ENCODE measurements around the gene KIF17.
A peak's percentile ranks its signal among the peaks of the same experiment; 100 is the strongest.
"Not testable (repeated sequence)": the region's sequence is repeated elsewhere in the genome, so short reads cannot be mapped to it uniquely, and the experiment has no call there.

KIF17 gene

GRCh38 chr1:20686883-20687725 is 30.7 kb downstream of the KIF17 start:
- DNase-seq (ENCODE audit: low read depth): no peak

DNA sequence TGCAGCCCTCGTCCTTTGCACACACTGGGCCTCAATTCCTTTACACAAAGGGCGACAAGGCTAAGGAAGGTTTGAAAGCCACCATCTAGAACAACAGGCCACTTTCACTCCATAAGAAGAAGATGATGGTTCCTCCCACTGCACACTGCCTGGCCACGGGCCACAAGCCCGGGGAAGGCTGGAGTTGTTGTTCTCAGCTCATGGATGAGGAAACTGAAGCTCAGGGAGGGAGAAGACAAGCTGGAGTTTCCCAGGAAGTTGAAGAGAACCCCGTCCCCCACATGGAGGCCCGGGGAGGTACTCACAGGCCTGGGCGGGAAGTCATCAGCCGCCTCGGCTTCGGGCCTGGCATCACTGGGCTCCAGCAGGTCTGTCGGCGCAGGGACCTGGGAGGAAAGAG is 32.1 kb downstream of the KIF17 start:
- no peak for DNase-seq (ENCODE audit: low read depth)

- no peak for DNase-seq (ENCODE audit: low read depth)
Measured at GRCh38 chr1:20685099-20685662, 32.6 kb downstream of the KIF17 start.

DNA sequence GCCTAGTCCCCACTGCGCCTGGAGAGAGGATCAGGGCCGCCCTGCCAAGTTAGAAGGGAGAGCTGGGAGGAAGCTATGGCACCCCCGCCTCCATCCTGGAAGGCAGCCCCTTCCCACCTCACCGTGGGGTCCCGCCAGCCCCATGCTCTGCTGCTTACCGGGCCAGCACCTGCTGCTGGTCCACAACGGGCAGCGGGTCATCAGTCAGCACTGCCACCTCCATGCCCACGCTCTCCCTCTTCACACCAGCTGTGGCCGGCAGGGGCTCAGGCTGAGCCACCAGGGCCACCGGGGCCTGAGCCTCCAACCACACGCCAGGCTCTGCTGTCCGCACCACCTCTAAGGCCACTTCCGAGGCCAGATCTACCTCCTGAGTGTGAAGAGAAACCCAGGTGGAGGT is 33.2 kb downstream of the KIF17 start:
- no peak for DNase-seq (ENCODE audit: low read depth)

GRCh38 chr1:20684050-20684620 is 33.7 kb downstream of the KIF17 start:
- no peak for DNase-seq (ENCODE audit: low read depth)

GRCh38 chr1:20683614-20684013 is 34.2 kb downstream of the KIF17 start:
- no peak for DNase-seq (ENCODE audit: low read depth)

DNA sequence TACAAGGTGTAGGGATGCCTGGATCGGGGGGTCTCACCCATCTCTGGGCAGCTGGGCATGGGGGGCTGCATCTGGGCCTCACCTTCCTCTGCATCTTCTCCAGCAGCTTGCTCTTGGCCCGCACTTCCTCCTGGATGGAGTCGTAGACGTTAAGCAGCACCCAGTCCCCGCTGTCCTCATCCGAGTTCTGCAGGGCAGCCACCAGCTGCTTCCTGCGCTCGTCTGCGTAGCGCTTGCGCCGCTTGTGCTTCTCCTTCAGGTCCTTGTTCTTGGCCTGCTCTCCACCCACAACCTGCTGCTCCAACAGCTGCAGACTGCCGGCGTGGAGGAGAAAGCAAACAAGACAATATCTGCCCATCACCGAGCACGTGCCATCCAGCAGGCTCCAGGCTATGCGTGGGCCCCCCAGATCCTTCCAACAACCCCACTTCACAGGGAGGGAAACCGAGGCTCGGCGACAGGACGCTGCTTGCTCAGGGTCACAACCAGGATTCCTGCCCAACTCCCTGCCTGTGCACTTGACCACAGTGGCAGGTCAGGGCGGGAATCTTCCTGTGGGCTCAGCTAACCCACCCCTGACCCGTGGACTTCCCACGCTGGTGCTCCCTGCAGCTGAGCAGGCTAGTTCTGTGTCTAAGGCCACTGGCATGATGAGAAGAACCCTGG is 35.1 kb downstream of the KIF17 start:
- DNase-seq (ENCODE audit: low read depth): no peak

GRCh38 chr1:20681999-20682398 is 35.8 kb downstream of the KIF17 start:
- no peak for DNase-seq (ENCODE audit: low read depth)

DNA sequence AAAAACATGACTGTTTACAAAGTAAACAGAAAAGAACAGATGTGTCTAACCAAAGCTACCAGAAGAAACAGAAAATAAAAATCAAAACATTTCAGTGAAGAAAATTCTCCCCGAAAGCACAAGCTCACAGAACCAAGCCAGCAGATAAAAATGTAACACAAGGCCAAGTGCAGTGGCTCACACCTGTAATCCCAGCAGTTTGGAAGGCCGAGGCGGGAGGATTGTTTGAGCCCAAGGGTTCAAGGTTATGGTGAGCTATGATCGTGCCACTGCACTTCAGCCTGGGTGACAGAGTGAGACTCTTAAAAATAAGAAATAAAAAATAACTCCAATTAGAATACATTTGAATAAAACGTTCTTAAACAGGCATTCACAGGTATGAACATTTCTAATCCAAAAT is 37.5 kb downstream of the KIF17 start:
- DNase-seq (ENCODE audit: low read depth): no peak

- DNase-seq (ENCODE audit: low read depth): no peak
Measured at GRCh38 chr1:20678599-20678998, 39.2 kb downstream of the KIF17 start.

DNA sequence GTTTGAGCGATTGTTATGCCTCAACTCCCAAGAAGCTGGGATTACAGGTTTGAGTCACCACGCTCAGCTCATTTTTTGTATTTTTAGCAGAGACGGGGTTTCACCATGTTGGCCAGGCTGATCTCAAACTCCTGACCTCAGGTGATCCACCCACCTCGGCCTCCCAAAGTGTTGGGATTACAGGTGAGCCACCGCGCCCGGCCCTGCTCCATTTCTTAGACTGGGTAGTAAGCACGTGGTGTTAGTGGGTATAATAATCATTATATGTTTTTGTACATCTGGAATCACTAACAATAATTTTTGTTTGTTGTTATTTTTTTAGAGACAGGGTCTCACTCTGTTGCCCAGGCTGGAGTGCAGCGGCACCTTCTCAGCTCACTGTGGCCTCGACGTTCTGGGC is 44.2 kb downstream of the KIF17 start:
- not testable (repeated sequence) for DNase-seq (ENCODE audit: low read depth)

GRCh38 chr1:20672265-20672632 is 45.6 kb downstream of the KIF17 start:
- no peak for DNase-seq (ENCODE audit: low read depth)

GRCh38 chr1:20670936-20671335 is 46.9 kb downstream of the KIF17 start:
- no peak for DNase-seq (ENCODE audit: low read depth)

DNA sequence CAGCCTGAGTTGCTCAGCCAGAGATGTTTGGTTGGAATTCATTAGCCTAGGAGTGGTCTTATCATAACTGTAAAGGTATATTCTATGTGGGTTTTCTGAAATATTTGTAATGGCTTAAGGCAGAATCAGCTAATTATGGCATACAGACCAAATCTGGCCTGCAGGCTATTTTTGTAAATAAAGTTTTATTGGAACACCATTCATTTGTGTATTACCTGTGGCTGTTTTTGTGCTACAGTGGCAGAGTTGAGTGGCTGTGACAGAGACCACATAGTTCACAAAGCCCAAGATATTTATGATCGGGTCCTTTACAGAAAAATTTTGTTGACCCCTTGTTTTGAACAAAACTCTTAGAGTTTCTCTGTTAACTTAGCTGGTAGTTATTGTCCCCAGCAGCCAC is 49.2 kb downstream of the KIF17 start:
- no peak for DNase-seq (ENCODE audit: low read depth)

DNA sequence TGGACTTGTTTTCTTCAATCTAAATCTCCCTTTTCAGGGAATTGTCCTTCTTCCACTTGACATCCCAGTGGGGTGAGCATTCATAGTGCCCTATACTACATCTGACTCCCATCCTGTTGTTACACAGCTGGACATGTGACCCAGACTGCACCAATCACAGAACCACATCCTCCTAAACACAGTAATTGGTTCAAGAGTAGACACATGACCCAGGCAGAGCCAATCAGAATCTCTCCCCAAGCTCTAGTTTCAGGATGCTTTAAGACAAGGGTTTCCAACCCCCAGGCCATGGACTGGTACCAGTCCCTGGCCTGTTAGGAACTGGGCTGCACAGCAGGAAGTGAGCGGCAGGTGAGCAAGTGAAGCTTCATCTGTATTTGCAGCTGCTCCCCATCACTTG is 51.0 kb downstream of the KIF17 start:
- no peak for DNase-seq (ENCODE audit: low read depth)

GRCh38 chr1:20666146-20666545 is 51.7 kb downstream of the KIF17 start:
- no peak for DNase-seq (ENCODE audit: low read depth)

- DNase-seq (ENCODE audit: low read depth): no peak
Measured at GRCh38 chr1:20665726-20666125, 52.1 kb downstream of the KIF17 start.

GRCh38 chr1:20663969-20664715 is 53.7 kb downstream of the KIF17 start:
- DNase-seq (ENCODE audit: low read depth): no peak

DNA sequence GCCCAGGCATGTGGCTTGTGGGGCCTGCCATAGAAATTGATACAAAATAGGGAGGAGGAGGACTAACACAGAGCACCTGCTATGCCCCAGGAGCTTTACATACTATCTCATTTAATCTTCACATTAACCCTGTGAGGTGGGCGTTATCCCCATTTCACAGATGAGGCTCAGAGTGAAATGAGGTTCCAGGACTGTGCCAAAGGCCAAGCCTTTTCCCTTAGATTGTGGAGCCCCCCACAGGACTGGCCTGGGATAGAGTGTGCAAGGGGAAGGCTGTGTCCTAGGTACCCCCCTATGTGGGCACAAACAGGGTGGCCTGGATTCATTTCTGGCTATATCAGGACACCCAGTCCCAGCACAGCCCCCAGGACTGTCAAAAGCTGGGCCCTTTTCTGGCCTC is 54.4 kb downstream of the KIF17 start:
- no peak for DNase-seq (ENCODE audit: low read depth)

DNA sequence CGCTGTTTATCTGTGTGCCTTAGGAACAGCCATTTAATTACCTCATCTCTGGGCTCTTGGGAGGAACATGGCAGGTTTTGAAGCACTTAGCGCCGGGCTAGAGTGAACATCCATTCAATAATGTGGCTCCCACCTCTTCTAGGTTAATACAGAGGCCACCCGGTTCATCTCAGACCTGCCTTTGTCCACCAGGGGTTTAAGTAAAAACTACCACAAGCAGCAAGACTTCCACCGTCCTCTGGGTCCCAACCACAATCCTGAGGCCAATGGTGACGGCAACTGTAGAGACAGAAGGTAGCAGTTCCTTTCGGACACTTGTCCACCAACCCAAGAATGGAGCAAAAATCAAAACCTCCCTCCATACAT is 55.7 kb downstream of the KIF17 start:
- DNase-seq (ENCODE audit: low read depth): no peak

- peak; percentile 96 for DNase-seq (ENCODE audit: low read depth)
Measured at GRCh38 chr1:20661207-20662109, 56.3 kb downstream of the KIF17 start, which contains the start of gene DDOST. Gene DDOST, minus strand, starts transcription at chr1:20661369. Its CDS starts 19 bp downstream, at chr1:20661350.

All from stromal cell of bone marrow (primary cell).